ENCODE results near the gene TXLNA.

DNA sequence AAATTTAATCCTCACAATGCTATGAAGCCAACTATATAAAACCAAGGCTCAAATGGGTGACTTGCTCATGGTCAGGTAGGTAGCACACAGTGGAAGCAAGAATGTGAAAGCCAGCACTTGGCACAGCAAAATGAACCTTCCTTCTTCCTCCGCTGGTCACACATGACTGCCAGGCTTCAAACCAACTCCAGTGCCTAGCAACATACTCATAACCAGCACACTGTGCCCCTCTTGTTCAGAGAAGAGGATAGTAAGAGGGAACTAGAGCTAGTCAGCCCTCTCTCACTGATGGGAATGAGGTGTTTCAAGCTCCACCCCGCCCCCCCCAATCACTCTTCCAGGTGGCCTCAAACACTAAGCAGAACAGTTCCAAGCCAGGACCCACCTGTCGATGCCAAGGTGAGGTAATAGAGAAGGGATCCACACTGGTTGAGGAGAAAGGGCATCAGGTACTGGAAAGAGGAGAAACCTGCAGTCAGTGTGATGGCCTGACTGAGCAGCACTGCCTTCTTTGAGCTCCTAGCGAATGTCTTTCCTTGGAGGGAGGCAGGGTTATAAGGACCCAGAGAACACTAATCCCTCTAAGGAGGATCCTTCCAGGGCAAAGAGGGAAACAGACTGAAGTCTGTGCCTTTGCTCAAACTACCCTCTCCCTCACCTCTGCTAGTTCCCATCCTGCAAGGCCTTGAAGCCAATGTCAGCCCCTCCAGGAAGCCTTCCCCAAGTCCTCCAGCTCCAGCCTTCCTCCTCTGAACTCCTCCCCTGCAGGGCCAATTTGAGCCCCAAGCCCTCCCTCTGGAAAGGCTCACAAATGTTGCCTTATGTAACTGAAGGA, 41.5 kb downstream of the TXLNA start:
- TF ChIP-seq, protein P1, sequence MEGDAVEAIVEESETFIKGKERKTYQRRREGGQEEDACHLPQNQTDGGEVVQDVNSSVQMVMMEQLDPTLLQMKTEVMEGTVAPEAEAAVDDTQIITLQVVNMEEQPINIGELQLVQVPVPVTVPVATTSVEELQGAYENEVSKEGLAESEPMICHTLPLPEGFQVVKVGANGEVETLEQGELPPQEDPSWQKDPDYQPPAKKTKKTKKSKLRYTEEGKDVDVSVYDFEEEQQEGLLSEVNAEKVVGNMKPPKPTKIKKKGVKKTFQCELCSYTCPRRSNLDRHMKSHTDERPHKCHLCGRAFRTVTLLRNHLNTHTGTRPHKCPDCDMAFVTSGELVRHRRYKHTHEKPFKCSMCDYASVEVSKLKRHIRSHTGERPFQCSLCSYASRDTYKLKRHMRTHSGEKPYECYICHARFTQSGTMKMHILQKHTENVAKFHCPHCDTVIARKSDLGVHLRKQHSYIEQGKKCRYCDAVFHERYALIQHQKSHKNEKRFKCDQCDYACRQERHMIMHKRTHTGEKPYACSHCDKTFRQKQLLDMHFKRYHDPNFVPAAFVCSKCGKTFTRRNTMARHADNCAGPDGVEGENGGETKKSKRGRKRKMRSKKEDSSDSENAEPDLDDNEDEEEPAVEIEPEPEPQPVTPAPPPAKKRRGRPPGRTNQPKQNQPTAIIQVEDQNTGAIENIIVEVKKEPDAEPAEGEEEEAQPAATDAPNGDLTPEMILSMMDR (IDR thresholded peaks at IDR 0.05), result no peak
- TF ChIP-seq EP300 (IDR thresholded peaks at IDR 0.05), result no peak
- no peak for TF ChIP-seq POLR2A (IDR thresholded peaks at IDR 0.05)

Data from upper lobe of left lung (tissue), 4 donors.